Measurements from ENCODE around the gene TCF21. TPM values are rescaled to one million over a fixed set of nuclear protein-coding genes. Genes with fewer than 3 reads are reported as not detected.
"Not testable (repeated sequence)": the region's sequence is repeated elsewhere in the genome, so short reads cannot be mapped to it uniquely, and the experiment has no call there.

Gene TCF21
- total RNA-seq = not detected

DNA sequence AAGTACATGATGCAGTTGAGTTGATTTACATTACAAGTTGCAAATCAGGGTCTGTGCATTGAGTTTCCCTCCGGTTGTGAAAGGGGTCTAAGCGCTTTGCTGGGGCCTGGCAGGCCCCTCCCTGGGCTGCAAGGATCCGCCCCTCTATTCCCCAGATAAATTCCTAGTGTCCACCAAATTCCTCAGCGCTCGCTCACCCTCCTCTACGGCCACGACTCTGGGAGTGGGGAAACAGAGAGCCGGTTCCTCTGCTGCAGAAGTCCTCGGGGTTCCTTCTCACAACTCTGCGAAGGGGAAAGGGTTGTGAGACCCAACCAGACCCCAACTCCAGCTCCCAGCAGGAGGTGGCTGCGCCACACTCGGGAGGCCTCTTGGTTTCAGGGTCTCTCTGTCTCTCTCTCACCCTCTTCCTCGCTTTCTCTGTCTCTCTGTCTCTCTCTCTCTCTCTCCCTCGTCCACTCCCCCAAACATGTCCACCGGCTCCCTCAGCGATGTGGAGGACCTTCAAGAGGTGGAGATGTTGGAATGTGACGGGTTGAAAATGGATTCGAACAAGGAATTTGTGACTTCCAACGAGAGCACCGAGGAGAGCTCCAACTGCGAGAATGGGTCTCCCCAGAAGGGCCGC lies at the start of gene TCF21:
TSS of gene TCF21 (plus strand) at position 185 of the 628 bp plus-strand sequence. CDS start at position 470, 285 bp downstream.
- peaks cover 84% of the 10 kb centered on the region for H3K27me3 Mint-ChIP-seq (ENCODE audit: low read depth)
- ATAC-seq (replicated peaks in 1 of 2) (no peak), DNase-seq (no peak)
- no peaks in the 10 kb centered on the region for H3K9me3 Mint-ChIP-seq
- peak within 1 kb of the TSS; percentile 70 to 71 for H3K4me3 Mint-ChIP-seq
- H3K27ac Mint-ChIP-seq = no peak within 1 kb of the TSS
- H3K36me3 Mint-ChIP-seq (ENCODE audit: insufficient read depth in 2 of 2) = peaks cover 0 to 2% of the 10 kb centered on the region in 2 donors
- H3K4me1 Mint-ChIP-seq (ENCODE audit: low read depth) = peaks cover 33% of the 10 kb centered on the region

DNA sequence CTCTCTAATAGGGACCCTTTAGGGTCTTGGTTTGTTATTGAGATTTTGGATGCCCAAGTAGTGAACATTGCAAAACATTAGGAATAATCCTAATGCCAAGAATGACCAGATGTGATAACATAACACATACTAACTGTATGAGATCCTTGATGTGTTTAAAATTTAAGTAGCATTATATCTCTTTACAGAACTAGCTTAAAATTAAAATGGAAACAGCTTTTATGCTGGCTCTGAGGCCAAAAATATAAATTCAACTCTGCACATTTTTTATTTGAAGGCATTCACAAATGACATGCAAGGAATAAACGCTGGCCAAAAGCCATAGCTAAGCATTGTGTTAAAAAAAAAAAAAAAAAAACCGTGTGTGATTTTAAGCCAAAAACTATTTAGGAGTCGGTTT lies 47.7 kb upstream of the TCF21 start:
- no peak for DNase-seq
- H3K4me1 Mint-ChIP-seq (ENCODE audit: low read depth) = no peaks in the 10 kb centered on the region
- no peak overlapping the region for H3K27ac Mint-ChIP-seq
- H3K9me3 Mint-ChIP-seq = no peaks in the 10 kb centered on the region
- peaks cover 21% of the 10 kb centered on the region for H3K27me3 Mint-ChIP-seq (ENCODE audit: low read depth)
- no peaks in the 10 kb centered on the region for H3K36me3 Mint-ChIP-seq (ENCODE audit: insufficient read depth in 2 of 2)
- ATAC-seq (replicated peaks in 1 of 2) = no peak
- H3K4me3 Mint-ChIP-seq = no peak overlapping the region

DNA sequence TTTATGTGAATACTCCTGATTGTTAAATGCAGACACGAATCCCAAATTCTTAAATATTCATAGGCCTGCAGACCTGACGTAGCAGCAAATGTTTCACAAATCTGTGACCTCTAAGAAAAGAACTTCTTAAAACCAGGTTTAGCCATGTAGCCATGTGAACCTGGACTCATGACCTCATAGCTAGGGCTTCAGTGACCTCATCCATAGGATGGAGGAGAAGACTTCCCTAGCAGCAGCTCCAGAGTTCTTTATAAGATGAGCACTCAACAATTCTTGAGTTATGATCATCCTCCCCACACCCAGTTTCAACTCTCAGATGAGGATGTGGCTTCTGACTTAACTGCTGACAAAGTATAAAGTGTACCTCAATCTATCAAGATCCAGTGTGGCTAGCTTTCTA lies 45.8 kb upstream of the TCF21 start:
- no peaks in the 10 kb centered on the region for H3K36me3 Mint-ChIP-seq (ENCODE audit: insufficient read depth in 2 of 2)
- no peaks in the 10 kb centered on the region for H3K9me3 Mint-ChIP-seq
- H3K27me3 Mint-ChIP-seq (ENCODE audit: low read depth) = peaks cover 23% of the 10 kb centered on the region
- ATAC-seq (replicated peaks in 1 of 2) (no peak), DNase-seq (no peak)
- no peak overlapping the region for H3K27ac Mint-ChIP-seq
- no peak overlapping the region for H3K4me3 Mint-ChIP-seq
- no peaks in the 10 kb centered on the region for H3K4me1 Mint-ChIP-seq (ENCODE audit: low read depth)

DNA sequence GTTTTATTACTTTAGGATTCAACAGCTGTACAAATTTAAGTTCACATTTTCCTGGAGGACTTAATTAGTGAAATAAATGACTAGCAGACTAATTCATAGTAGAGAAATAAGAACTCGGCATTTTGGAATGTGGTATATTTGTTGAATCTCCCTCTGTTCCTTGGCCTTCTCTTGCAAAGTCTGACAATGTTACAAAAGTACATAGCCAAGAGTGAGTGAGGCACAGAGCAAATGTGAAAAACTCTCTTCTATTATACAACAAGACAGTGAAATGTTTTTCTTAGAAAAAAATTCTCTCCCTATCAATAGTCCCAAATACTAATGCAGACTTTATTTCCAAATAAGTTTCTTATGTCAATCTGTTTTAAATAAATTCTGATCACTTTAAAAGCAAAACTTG lies 44.2 kb upstream of the TCF21 start:
- H3K4me3 Mint-ChIP-seq = no peak overlapping the region
- no peaks in the 10 kb centered on the region for H3K4me1 Mint-ChIP-seq (ENCODE audit: low read depth)
- H3K36me3 Mint-ChIP-seq (ENCODE audit: insufficient read depth in 2 of 2) = no peaks in the 10 kb centered on the region
- no peaks in the 10 kb centered on the region for H3K9me3 Mint-ChIP-seq
- no peak for DNase-seq
- ATAC-seq (replicated peaks in 1 of 2) = no peak
- H3K27ac Mint-ChIP-seq = no peak overlapping the region
- H3K27me3 Mint-ChIP-seq (ENCODE audit: low read depth) = peaks cover 10% of the 10 kb centered on the region

- no peak overlapping the region for H3K27ac Mint-ChIP-seq
- ATAC-seq (replicated peaks in 1 of 2) = no peak
- no peaks in the 10 kb centered on the region for H3K36me3 Mint-ChIP-seq (ENCODE audit: insufficient read depth in 2 of 2)
- H3K27me3 Mint-ChIP-seq (ENCODE audit: low read depth) = peaks cover 55% of the 10 kb centered on the region
- no peaks in the 10 kb centered on the region for H3K9me3 Mint-ChIP-seq
- peaks cover 8% of the 10 kb centered on the region for H3K4me1 Mint-ChIP-seq (ENCODE audit: low read depth)
- peak overlapping the region; percentile 31 to 67 for H3K4me3 Mint-ChIP-seq
- DNase-seq = no peak
Measured at GRCh38 chr6:133854041-133854363, 34.9 kb upstream of the TCF21 start.

DNA sequence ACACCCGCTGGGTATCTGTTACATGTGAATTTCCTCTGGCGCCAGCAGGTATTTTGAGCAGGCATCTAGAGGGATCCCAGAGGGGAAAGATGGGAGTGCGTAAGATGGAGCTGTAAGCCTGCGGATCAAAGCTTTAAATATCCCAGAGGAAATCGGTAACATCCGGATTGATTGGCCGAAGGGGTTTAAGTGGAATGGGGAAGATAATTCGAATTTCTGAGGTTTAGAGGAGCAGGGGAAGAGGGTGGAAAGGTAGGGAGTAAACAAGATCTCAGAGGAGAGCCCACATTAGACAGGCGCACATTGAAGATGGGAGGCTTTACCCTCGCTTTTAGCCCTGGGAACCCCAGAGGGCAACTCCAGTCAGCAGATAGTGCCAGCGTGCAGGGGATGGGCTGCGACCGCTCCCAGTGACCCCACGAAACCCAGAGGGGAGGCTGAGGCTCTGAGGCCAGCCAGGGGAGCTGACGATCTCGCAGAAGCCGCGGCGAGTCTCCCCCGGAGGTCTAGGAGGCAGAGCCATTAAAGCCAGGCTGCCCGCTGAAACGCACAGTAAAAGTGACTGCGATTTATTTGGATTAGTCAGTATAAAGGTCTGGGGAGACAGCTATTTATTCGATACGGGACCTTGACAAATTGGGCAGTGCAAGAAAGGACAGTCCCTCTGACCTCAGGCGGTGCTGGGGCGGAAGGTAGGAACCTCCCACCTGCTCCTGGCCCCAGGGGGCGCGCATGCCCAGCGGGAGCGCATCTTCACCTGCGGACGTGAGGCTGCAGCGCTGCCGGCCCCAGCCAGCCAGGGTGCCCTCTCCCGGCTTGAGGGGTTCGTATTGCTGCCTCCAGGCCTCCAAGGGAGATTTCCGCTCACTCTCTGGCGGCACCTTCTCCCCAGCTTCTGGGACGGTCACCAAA lies 34.3 kb upstream of the TCF21 start:
- peaks cover 8% of the 10 kb centered on the region for H3K4me1 Mint-ChIP-seq (ENCODE audit: low read depth)
- DNase-seq = peak; percentile 4 to 19
- H3K9me3 Mint-ChIP-seq = peaks cover 0 to 2% of the 10 kb centered on the region in 2 donors
- peak overlapping the region; percentile 44 to 67 for H3K4me3 Mint-ChIP-seq
- H3K27me3 Mint-ChIP-seq (ENCODE audit: low read depth) = peaks cover 55% of the 10 kb centered on the region
- no peak for ATAC-seq (replicated peaks in 1 of 2)
- no peak overlapping the region for H3K27ac Mint-ChIP-seq
- H3K36me3 Mint-ChIP-seq (ENCODE audit: insufficient read depth in 2 of 2) = no peaks in the 10 kb centered on the region

DNA sequence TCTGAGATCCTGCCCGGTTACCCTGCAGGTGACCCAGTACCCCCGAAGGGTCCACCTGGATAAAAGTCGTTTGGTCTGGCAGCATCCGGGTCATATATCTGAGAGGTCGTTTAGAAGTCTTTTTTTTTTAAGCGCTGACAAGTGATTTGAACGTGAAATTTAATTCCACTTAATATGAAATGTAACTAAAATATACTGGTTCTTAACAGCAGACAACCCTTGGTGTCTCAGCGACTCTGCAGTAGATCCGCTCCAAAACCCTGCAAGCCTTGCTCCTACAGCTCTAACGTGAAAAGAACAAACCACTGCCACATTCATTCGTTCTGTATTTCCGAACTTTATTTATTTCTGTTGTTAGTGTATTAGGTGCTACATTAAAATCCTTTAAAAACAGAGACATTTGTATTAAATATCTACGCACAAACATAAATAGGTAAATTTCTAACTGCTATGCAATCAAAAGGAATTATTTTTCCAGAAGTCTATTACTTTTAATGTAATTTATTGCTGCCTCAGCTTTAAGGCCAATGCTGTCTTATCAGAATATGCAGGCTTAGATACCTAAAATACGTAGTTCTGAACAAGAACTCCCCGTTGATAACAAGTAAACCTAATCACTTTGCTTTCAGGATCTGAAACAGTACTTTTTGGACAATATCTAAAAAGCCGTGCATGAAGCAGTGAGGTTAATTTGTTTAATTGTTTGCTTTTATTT lies 33.5 kb upstream of the TCF21 start:
- Mint-ChIP-seq H3K27me3 (ENCODE audit: low read depth) (peaks cover 55% of the 10 kb centered on the region), H3K36me3 (ENCODE audit: insufficient read depth in 2 of 2) (no peaks in the 10 kb centered on the region), H3K4me3 (peak overlapping the region; percentile 44 to 67), H3K9me3 (peaks cover 0 to 2% of the 10 kb centered on the region in 2 donors), H3K4me1 (ENCODE audit: low read depth) (peaks cover 8% of the 10 kb centered on the region), H3K27ac (no peak overlapping the region)
- no peak for ATAC-seq (replicated peaks in 1 of 2)
- no peak for DNase-seq

GRCh38 chr6:133855991-133856370 lies 32.9 kb upstream of the TCF21 start:
- H3K36me3 Mint-ChIP-seq (ENCODE audit: insufficient read depth in 2 of 2) = no peaks in the 10 kb centered on the region
- ATAC-seq (replicated peaks in 1 of 2) (no peak), DNase-seq (no peak)
- peaks cover 8% of the 10 kb centered on the region for H3K4me1 Mint-ChIP-seq (ENCODE audit: low read depth)
- H3K27me3 Mint-ChIP-seq (ENCODE audit: low read depth) = peaks cover 54% of the 10 kb centered on the region
- peaks cover 1 to 2% of the 10 kb centered on the region in 2 donors for H3K9me3 Mint-ChIP-seq
- no peak overlapping the region for H3K4me3 Mint-ChIP-seq
- no peak overlapping the region for H3K27ac Mint-ChIP-seq

- DNase-seq = no peak
- H3K27ac Mint-ChIP-seq = no peak overlapping the region
- H3K27me3 Mint-ChIP-seq (ENCODE audit: low read depth) = peaks cover 50% of the 10 kb centered on the region
- H3K9me3 Mint-ChIP-seq = peaks cover 2 to 5% of the 10 kb centered on the region in 2 donors
- no peak overlapping the region for H3K4me3 Mint-ChIP-seq
- no peak for ATAC-seq (replicated peaks in 1 of 2)
- H3K36me3 Mint-ChIP-seq (ENCODE audit: insufficient read depth in 2 of 2) = peaks cover 0 to 4% of the 10 kb centered on the region in 2 donors
- H3K4me1 Mint-ChIP-seq (ENCODE audit: low read depth) = peaks cover 8% of the 10 kb centered on the region
Measured at GRCh38 chr6:133856911-133857310, 32.0 kb upstream of the TCF21 start.

GRCh38 chr6:133857696-133858095 lies 31.2 kb upstream of the TCF21 start:
- ATAC-seq (replicated peaks in 1 of 2) = no peak
- H3K27me3 Mint-ChIP-seq (ENCODE audit: low read depth) = peaks cover 50% of the 10 kb centered on the region
- DNase-seq = no peak

GRCh38 chr6:133861337-133861736 lies 27.6 kb upstream of the TCF21 start:
- Mint-ChIP-seq H3K27me3 (ENCODE audit: low read depth) (peaks cover 30% of the 10 kb centered on the region), H3K36me3 (ENCODE audit: insufficient read depth in 2 of 2) (peaks cover 14 to 15% of the 10 kb centered on the region in 2 donors), H3K9me3 (peaks cover 10 to 23% of the 10 kb centered on the region in 2 donors)
- H3K4me1 Mint-ChIP-seq (ENCODE audit: low read depth); H3K4me3 Mint-ChIP-seq; ATAC-seq (replicated peaks in 1 of 2); H3K27ac Mint-ChIP-seq; DNase-seq: not testable (repeated sequence)

More at GRCh38 chr6:133857696-133858095, 31.2 kb upstream of the TCF21 start:
- Mint-ChIP-seq H3K4me3 (no peak overlapping the region), H3K36me3 (ENCODE audit: insufficient read depth in 2 of 2) (peaks cover 5 to 8% of the 10 kb centered on the region in 2 donors), H3K27ac (no peak overlapping the region), H3K4me1 (ENCODE audit: low read depth) (peaks cover 8% of the 10 kb centered on the region), H3K9me3 (peaks cover 7% of the 10 kb centered on the region in 2 donors)

DNA sequence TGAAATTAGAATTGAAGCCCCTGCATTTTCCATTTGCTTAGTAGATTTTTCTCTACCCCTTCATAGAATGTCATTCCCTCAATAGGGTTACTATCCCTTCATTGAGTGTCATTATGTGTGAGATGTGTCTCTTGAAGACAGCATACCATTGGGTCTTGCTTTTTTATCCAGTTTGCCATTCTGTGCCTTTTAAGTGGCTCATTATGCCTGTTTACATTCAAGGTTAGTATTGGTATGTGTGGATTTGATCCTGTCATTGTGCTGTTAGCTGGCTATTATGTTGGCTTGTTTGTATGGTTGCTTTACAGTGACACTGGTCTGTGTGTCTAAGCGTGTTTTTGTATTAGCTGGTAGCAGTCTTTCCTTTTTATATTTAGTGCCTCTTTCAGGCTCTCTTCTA lies 25.7 kb upstream of the TCF21 start:
- peaks cover 14 to 15% of the 10 kb centered on the region in 2 donors for H3K36me3 Mint-ChIP-seq (ENCODE audit: insufficient read depth in 2 of 2)
- H3K27me3 Mint-ChIP-seq (ENCODE audit: low read depth) = peaks cover 32% of the 10 kb centered on the region
- peaks cover 10 to 23% of the 10 kb centered on the region in 2 donors for H3K9me3 Mint-ChIP-seq
- DNase-seq (no peak), ATAC-seq (replicated peaks in 1 of 2) (no peak)
- H3K4me1 Mint-ChIP-seq (ENCODE audit: low read depth) = no peaks in the 10 kb centered on the region
- H3K4me3 Mint-ChIP-seq = no peak overlapping the region
- H3K27ac Mint-ChIP-seq = no peak overlapping the region

DNA sequence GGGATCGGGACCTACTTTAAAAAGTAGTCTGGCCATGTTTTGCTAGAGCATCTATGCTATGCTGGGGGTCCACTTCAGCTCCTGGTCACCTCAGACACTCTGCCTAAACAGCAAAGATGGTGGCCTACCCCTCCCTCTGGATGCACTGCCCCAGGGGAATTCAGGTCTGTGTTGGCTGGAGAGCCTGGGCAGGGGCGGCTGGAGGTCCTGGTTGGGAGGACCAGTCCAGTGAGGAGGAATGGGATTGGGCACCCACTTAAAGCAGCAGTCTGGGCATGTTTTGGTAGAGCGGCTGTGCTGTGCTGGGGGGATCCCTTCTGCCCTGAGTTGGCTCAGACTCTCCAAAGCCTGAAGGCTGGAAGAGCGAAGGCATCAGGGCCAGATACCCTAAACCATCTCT lies 23.2 kb upstream of the TCF21 start:
- DNase-seq (no peak), ATAC-seq (replicated peaks in 1 of 2) (no peak)
- Mint-ChIP-seq H3K36me3 (ENCODE audit: insufficient read depth in 2 of 2) (peaks cover 14 to 15% of the 10 kb centered on the region in 2 donors), H3K9me3 (peaks cover 8 to 23% of the 10 kb centered on the region in 2 donors), H3K27ac (no peak overlapping the region), H3K4me1 (ENCODE audit: low read depth) (no peaks in the 10 kb centered on the region), H3K4me3 (no peak overlapping the region), H3K27me3 (ENCODE audit: low read depth) (peaks cover 32% of the 10 kb centered on the region)

Measured in activated T-cell treated with anti-CD3 and anti-CD28 coated beads, Interleukin-2, amount 50 U/mL, for 72 hours (primary cell).